HEK293T (cell line): ENCODE results near the gene SPATA21.

ENCODE experiments used
- CTCF ChIA-PET: fragments of 350-600 bp; formaldehyde crosslinking; extraction: SDS; loops from one replicate; lab custom pipeline; 2021; ENCODE audit warnings: antibody characterized with exemption, inconsistent platforms; lab: Yijun Ruan, JAX
- POLR2A ChIA-PET: fragments of 350-600 bp; formaldehyde crosslinking; extraction: SDS; loops from one replicate; lab custom pipeline; 2020; ENCODE audit warnings: antibody characterized with exemption, inconsistent platforms; lab: Yijun Ruan, JAX
- DNase-seq: peaks from one replicate; pipeline ENCODE4 v3.0.0; 2012; ENCODE audit warnings: mixed read lengths; ENCODE audit errors: extremely low spot score
- ARNT ChIP-seq: fragments of 450-650 bp; IDR thresholded peaks from 2 replicates; pipeline ENCODE4 v1.6.1; 2017; ENCODE audit warnings: mild to moderate bottlenecking
- BHLHE40 ChIP-seq: fragments of 450-650 bp; IDR thresholded peaks from 2 replicates; pipeline ENCODE4 v1.6.1; 2016; ENCODE audit warnings: mild to moderate bottlenecking, moderate library complexity, borderline replicate concordance
- CTBP1 ChIP-seq: fragments of 450-650 bp; IDR thresholded peaks from 2 replicates; pipeline ENCODE4 v1.6.1; 2016; ENCODE audit warnings: borderline replicate concordance
- ELF4 ChIP-seq: fragments of 450-650 bp; IDR thresholded peaks from 2 replicates; pipeline ENCODE4 v1.6.1; 2017; ENCODE audit warnings: antibody characterized with exemption
- FOXA1 ChIP-seq: fragments of 450-650 bp; IDR thresholded peaks from 2 replicates; pipeline ENCODE4 v1.6.1; 2016; ENCODE audit warnings: mild to moderate bottlenecking
- FOXK2 ChIP-seq: fragments of 450-650 bp; IDR thresholded peaks from 2 replicates; pipeline ENCODE4 v1.6.1; 2016; ENCODE audit warnings: mild to moderate bottlenecking
- FOXM1 ChIP-seq: fragments of 450-650 bp; IDR thresholded peaks from 2 replicates; pipeline ENCODE4 v1.6.1; 2017; ENCODE audit warnings: mild to moderate bottlenecking, borderline replicate concordance
- HDGF ChIP-seq: fragments of 450-650 bp; IDR thresholded peaks from 2 replicates; pipeline ENCODE4 v1.6.1; 2017; ENCODE audit warnings: antibody characterized with exemption, borderline replicate concordance
- L3MBTL2 ChIP-seq: fragments of 450-650 bp; conservative IDR thresholded peaks from 2 replicates; pipeline ENCODE4 v1.6.1; 2016; ENCODE audit warnings: mild to moderate bottlenecking
- LEF1 ChIP-seq: fragments of 450-650 bp; IDR thresholded peaks from 2 replicates; pipeline ENCODE4 v1.6.1; 2017; ENCODE audit warnings: mild to moderate bottlenecking, borderline replicate concordance
- NFRKB ChIP-seq: fragments of 450-650 bp; IDR thresholded peaks from 2 replicates; pipeline ENCODE4 v1.6.1; 2016; ENCODE audit warnings: mild to moderate bottlenecking, moderate library complexity
- PKNOX1 ChIP-seq: fragments of 450-650 bp; IDR thresholded peaks from 2 replicates; pipeline ENCODE4 v1.6.1; 2016
- SP1 ChIP-seq: fragments of 450-650 bp; IDR thresholded peaks from 2 replicates; pipeline ENCODE4 v1.6.1; 2017
- SUZ12 ChIP-seq: fragments of 450-650 bp; IDR thresholded peaks from 2 replicates; pipeline ENCODE4 v1.6.1; 2016; ENCODE audit warnings: mild to moderate bottlenecking
- TARDBP ChIP-seq: fragments of 450-650 bp; IDR thresholded peaks from 2 replicates; pipeline ENCODE4 v1.6.1; 2016
- ZNF384 ChIP-seq: fragments of 450-650 bp; IDR thresholded peaks from 2 replicates; pipeline ENCODE4 v1.6.1; 2016

Gene SPATA21

GRCh38 chr1:16393570-16394521 is 43.4 kb downstream of the SPATA21 start:
- ChIA-PET CTCF (no interaction called here), POLR2A (interaction anchor here (1.4 kb wide), 1 partner anchor 9 kb away, joined by 4 read pairs; no protein-coding TSS in a partner anchor)
- DNase-seq, result no peak
- TF ChIP-seq CTBP1 (no peak), LEF1 (no peak), PKNOX1 (no peak), ZNF384 (no peak), ELF4 (no peak), BHLHE40 (no peak), SUZ12 (no peak), NFRKB (no peak), TARDBP (no peak), FOXK2 (no peak), ARNT (no peak), FOXA1 (no peak), L3MBTL2 (no peak), FOXM1 (no peak), SP1 (no peak), HDGF (no peak)

GRCh38 chr1:16392740-16393569 is 44.3 kb downstream of the SPATA21 start:
- DNase-seq, result no peak
- POLR2A ChIA-PET, result no interaction called here
- CTCF ChIA-PET, result no interaction called here
- TF ChIP-seq L3MBTL2, result no peak

- POLR2A ChIA-PET, result interaction anchor here (0.8 kb wide), 1 partner anchor 49 kb away, joined by 4 read pairs; the partner anchor contains the start of gene NECAP2
- DNase-seq, result no peak
- TF ChIP-seq SUZ12, result no peak
- TF ChIP-seq L3MBTL2, result no peak
- TF ChIP-seq NFRKB, result no peak
- TF ChIP-seq FOXA1, result no peak
- no peak for TF ChIP-seq ZNF384
- CTCF ChIA-PET, result no interaction called here
Measured at GRCh38 chr1:16391411-16391810, 45.8 kb downstream of the SPATA21 start.

- CTCF ChIA-PET, result interaction anchor here (1.0 kb wide), 1 partner anchor 314 kb away, joined by 3 read pairs; the partner anchor contains the start of gene FAM131C
- POLR2A ChIA-PET, result no interaction called here
- TF ChIP-seq SUZ12, result no peak
- TF ChIP-seq L3MBTL2, result no peak
- no peak for DNase-seq
Measured at GRCh38 chr1:16387201-16388188, 49.7 kb downstream of the SPATA21 start.

- DNase-seq, result no peak
- TF ChIP-seq LEF1, result no peak
- TF ChIP-seq SP1, result no peak
- no peak for TF ChIP-seq BHLHE40
- TF ChIP-seq TARDBP, result no peak
- no peak for TF ChIP-seq L3MBTL2
- TF ChIP-seq FOXK2, result no peak
- TF ChIP-seq PKNOX1, result no peak
- TF ChIP-seq CTBP1, result no peak
- no peak for TF ChIP-seq ELF4
- no peak for TF ChIP-seq ZNF384
- no peak for TF ChIP-seq HDGF
- no peak for TF ChIP-seq FOXM1
- TF ChIP-seq FOXA1, result no peak
- no peak for TF ChIP-seq ARNT
- no peak for TF ChIP-seq NFRKB
- ChIA-PET POLR2A (interaction anchor here (1.4 kb wide), 1 partner anchor 11 kb away, joined by 5 read pairs; no protein-coding TSS in a partner anchor), CTCF (no interaction called here)
Measured at GRCh38 chr1:16386454-16387113, 50.6 kb downstream of the SPATA21 start.
